Vagina (tissue), 2 donors: ENCODE measurements around the gene STON2.

Experiments
- POLR2A ChIP-seq, 2 donors: fragments of 450-650 bp; IDR thresholded peaks; one replicate each; pipeline ENCODE4 v1.6.1; 2017; ENCODE audit warnings: antibody characterized with exemption in 2 of 2, mild to moderate bottlenecking in 2 of 2, moderate library complexity in 2 of 2
- POLR2AphosphoS5 ChIP-seq, 2 donors: sonication (generic); formaldehyde crosslinking; IDR thresholded peaks; one replicate each; pipeline ENCODE4 v1.9.0; 2017; ENCODE audit warnings: antibody characterized with exemption in 2 of 2, mild to moderate bottlenecking in 2 of 2, low read depth in 1 of 2; ENCODE audit not compliant: insufficient read depth in 1 of 2
- TF ChIP-seq, protein P1 (sequence below), 3 experiments: fragments of 450-650 bp in 2 of 3; fragments of 200-600 bp in 1 of 3; sonication (generic) in 1 of 3; IDR thresholded peaks; one replicate each; pipeline ENCODE4 v1.5.1; 2017 to 2019; ENCODE audit warnings: antibody characterized with exemption in 3 of 3, mild to moderate bottlenecking in 2 of 3, moderate library complexity in 2 of 3

DNA sequence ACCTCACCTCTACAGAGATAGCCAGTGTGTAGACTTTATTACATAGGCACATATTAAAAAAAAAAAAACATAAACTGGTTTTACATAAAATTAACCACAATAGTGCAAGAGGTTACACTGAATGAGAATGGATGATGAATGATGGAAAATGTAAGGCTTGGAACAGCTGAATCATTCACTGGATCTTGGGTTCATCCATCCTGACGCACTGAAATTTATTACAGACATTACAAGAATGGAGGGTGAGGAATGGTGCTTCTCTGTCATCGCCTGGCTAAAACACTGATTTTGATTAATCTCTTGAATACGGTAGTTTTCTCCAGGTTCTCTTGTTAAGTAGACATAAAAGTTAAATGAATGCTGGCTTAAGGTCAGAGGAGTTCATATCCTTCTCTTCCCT, 139.4 kb downstream of the STON2 start:
- TF ChIP-seq, protein P1, sequence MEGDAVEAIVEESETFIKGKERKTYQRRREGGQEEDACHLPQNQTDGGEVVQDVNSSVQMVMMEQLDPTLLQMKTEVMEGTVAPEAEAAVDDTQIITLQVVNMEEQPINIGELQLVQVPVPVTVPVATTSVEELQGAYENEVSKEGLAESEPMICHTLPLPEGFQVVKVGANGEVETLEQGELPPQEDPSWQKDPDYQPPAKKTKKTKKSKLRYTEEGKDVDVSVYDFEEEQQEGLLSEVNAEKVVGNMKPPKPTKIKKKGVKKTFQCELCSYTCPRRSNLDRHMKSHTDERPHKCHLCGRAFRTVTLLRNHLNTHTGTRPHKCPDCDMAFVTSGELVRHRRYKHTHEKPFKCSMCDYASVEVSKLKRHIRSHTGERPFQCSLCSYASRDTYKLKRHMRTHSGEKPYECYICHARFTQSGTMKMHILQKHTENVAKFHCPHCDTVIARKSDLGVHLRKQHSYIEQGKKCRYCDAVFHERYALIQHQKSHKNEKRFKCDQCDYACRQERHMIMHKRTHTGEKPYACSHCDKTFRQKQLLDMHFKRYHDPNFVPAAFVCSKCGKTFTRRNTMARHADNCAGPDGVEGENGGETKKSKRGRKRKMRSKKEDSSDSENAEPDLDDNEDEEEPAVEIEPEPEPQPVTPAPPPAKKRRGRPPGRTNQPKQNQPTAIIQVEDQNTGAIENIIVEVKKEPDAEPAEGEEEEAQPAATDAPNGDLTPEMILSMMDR (IDR thresholded peaks at IDR 0.05): no peak
- TF ChIP-seq POLR2A (IDR thresholded peaks at IDR 0.05): no peak
- TF ChIP-seq POLR2AphosphoS5 (IDR thresholded peaks at IDR 0.05; ENCODE audit: insufficient read depth in 1 of 2, low read depth in 1 of 2): no peak
